ENCODE results near the gene VNN1.

GRCh38 chr6:132713352-132714134 is at the start of gene VNN1:
- TF ChIP-seq CTCF (conservative IDR thresholded peaks at IDR 0.05 in 1 of 2, IDR thresholded peaks at IDR 0.05 in 1 of 2; ENCODE audit: low read depth in 1 of 2, low read length in 2 of 2): no peak
- no peak for TF ChIP-seq EZH2 (IDR thresholded peaks at IDR 0.05; ENCODE audit: low read length, missing control alignments)
